ENCODE measurements around the gene B3GALT5. TPM values are rescaled to one million over a fixed set of nuclear protein-coding genes. Genes with fewer than 3 reads are reported as not detected.

Gene B3GALT5
- total and polyA plus RNA-seq, 2 of the 4 experiments (the other 2 are of a cell fraction) = 0.05 to 0.18 TPM

- no peak overlapping the region for H3K9ac ChIP-seq (ENCODE audit: low read depth, low read length)
- no peak overlapping the region for H3K14ac ChIP-seq (replicated peaks; ENCODE audit: low read depth, low read length)
- no peak overlapping the region for H2BK20ac ChIP-seq (ENCODE audit: low read depth, low read length)
- DNase-seq = no peak
- CTCF ChIA-PET = no interaction called here
- no peak overlapping the region for H3K18ac ChIP-seq (ENCODE audit: low read depth, low read length)
- H2AFZ ChIP-seq (replicated peaks; ENCODE audit: low read length, poor library complexity) = no peak overlapping the region
- H2BK15ac ChIP-seq (ENCODE audit: low read depth, low read length) = no peak overlapping the region
- H3K9me1 ChIP-seq (ENCODE audit: insufficient read depth, low read length) = no peaks in the 10 kb centered on the region
- dilution Hi-C loops (cut with HindIII; ENCODE audit: low sequenced_read_pairs, unreplicated experiment) (no loop called here), intact Hi-C loops (cut with micrococcal nuclease) (no loop called here), in situ Hi-C loops (cut with MboI; ENCODE audit: low sequenced_read_pairs) (no loop called here)
- H3K4me2 ChIP-seq (ENCODE audit: low read depth, low read length) = no peak overlapping the region
- H2BK120ac ChIP-seq (ENCODE audit: low read depth, low read length) = no peak overlapping the region
- H3K36me3 ChIP-seq (ENCODE audit: control insufficient read depth, insufficient read depth, low read length) = no peaks in the 10 kb centered on the region
- no TSS peak for BruUV-seq (replicated peaks)
- H3K4me1 ChIP-seq (ENCODE audit: control insufficient read depth, insufficient read depth, low read length) = no peaks in the 10 kb centered on the region
- no peaks in the 10 kb centered on the region for H3K79me1 ChIP-seq (ENCODE audit: low read depth in 1 of 2, low read length in 2 of 2)
- WGBS, 2 experiments (ENCODE audit: extremely low coverage in 2 of 2, insufficient read length in 1 of 2) = no CpG with 5 or more reads among the region's 4 CpGs
- no peaks in the 10 kb centered on the region for H3K9me3 ChIP-seq (ENCODE audit: control insufficient read depth, insufficient read depth, low read length)
- no peak overlapping the region for H4K91ac ChIP-seq (ENCODE audit: insufficient read depth, low read depth, low read length)
- H4K8ac ChIP-seq (ENCODE audit: low read depth in 2 of 2, low read length in 2 of 2) = no peak overlapping the region
- no peak overlapping the region for H3K4ac ChIP-seq (ENCODE audit: low read depth, low read length)
- no peak for ATAC-seq (ENCODE audit: low read depth)
- H2AK5ac ChIP-seq (ENCODE audit: low read depth, low read length) = no peak overlapping the region
- H3K4me3 ChIP-seq (ENCODE audit: insufficient read depth, low read depth, low read length) = no peak overlapping the region
- H3K27ac ChIP-seq (ENCODE audit: insufficient read depth, low read length) = no peak overlapping the region
- no peak overlapping the region for H2BK5ac ChIP-seq (ENCODE audit: low read depth, low read length, poor library complexity, severe bottlenecking)
- no peak overlapping the region for H3K23ac ChIP-seq (ENCODE audit: low read depth, low read length)
- H2AK9ac ChIP-seq (replicated peaks; ENCODE audit: low read depth, low read length, poor library complexity) = no peak overlapping the region
- H4K5ac ChIP-seq (ENCODE audit: low read depth, low read length) = no peak overlapping the region
- no peaks in the 10 kb centered on the region for H3K27me3 ChIP-seq (ENCODE audit: control insufficient read depth, insufficient read depth, low read length)
- H3K56ac ChIP-seq (ENCODE audit: extremely low read depth, insufficient read depth, low read length) = no peak overlapping the region
- H4K20me1 ChIP-seq (ENCODE audit: insufficient read depth, low read length) = no peaks in the 10 kb centered on the region
- POLR2A ChIA-PET (ENCODE audit: unreplicated experiment) = no interaction called here
- TF ChIP-seq FOS (IDR thresholded peaks at IDR 0.05; ENCODE audit: low read depth, low read length) (no peak), SMC3 (IDR thresholded peaks at IDR 0.05; ENCODE audit: low read depth, low read length) (no peak), RAD21 (IDR thresholded peaks at IDR 0.05; ENCODE audit: low read length) (no peak), CEBPB (IDR thresholded peaks at IDR 0.05; ENCODE audit: low read depth, low read length) (no peak), MAFK (IDR thresholded peaks at IDR 0.05; ENCODE audit: low read depth, low read length) (no peak), BHLHE40 (IDR thresholded peaks at IDR 0.05; ENCODE audit: low read depth, low read length) (no peak)
Observed at GRCh38 chr21:39587376-39587775, 25.4 kb upstream of the B3GALT5 start.
